ENCODE measurements around the gene ERMARD.

The ERMARD gene

GRCh38 chr6:169782966-169783365 lies 31.5 kb downstream of the ERMARD start:
- TF ChIP-seq, protein P1, sequence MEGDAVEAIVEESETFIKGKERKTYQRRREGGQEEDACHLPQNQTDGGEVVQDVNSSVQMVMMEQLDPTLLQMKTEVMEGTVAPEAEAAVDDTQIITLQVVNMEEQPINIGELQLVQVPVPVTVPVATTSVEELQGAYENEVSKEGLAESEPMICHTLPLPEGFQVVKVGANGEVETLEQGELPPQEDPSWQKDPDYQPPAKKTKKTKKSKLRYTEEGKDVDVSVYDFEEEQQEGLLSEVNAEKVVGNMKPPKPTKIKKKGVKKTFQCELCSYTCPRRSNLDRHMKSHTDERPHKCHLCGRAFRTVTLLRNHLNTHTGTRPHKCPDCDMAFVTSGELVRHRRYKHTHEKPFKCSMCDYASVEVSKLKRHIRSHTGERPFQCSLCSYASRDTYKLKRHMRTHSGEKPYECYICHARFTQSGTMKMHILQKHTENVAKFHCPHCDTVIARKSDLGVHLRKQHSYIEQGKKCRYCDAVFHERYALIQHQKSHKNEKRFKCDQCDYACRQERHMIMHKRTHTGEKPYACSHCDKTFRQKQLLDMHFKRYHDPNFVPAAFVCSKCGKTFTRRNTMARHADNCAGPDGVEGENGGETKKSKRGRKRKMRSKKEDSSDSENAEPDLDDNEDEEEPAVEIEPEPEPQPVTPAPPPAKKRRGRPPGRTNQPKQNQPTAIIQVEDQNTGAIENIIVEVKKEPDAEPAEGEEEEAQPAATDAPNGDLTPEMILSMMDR (IDR thresholded peaks at IDR 0.05; ENCODE audit: insufficient read depth, low read depth, low read length, missing control alignments): no peak
- H3K4me3 ChIP-seq (ENCODE audit: low read length): no peak overlapping the region
- no peak for DNase-seq (ENCODE audit: low read depth)

GRCh38 chr6:169783401-169783800 lies 32.0 kb downstream of the ERMARD start:
- peak; percentile 7 for DNase-seq (ENCODE audit: low read depth)
- H3K4me3 ChIP-seq (ENCODE audit: low read length): no peak overlapping the region
- TF ChIP-seq, protein P1 (IDR thresholded peaks at IDR 0.05; ENCODE audit: insufficient read depth, low read depth, low read length, missing control alignments): no peak

GRCh38 chr6:169783971-169784820 lies 32.8 kb downstream of the ERMARD start:
- DNase-seq (ENCODE audit: low read depth): no peak
- TF ChIP-seq, protein P1 (IDR thresholded peaks at IDR 0.05; ENCODE audit: insufficient read depth, low read depth, low read length, missing control alignments): no peak
- H3K4me3 ChIP-seq (ENCODE audit: low read length): no peak overlapping the region

GRCh38 chr6:169784821-169785340 lies 33.5 kb downstream of the ERMARD start:
- TF ChIP-seq, protein P1 (IDR thresholded peaks at IDR 0.05; ENCODE audit: insufficient read depth, low read depth, low read length, missing control alignments): no peak
- no peak overlapping the region for H3K4me3 ChIP-seq (ENCODE audit: low read length)
- no peak for DNase-seq (ENCODE audit: low read depth)

- no peak for DNase-seq (ENCODE audit: low read depth)
- TF ChIP-seq, protein P1 (IDR thresholded peaks at IDR 0.05; ENCODE audit: insufficient read depth, low read depth, low read length, missing control alignments): no peak
- no peak overlapping the region for H3K4me3 ChIP-seq (ENCODE audit: low read length)
Measured at GRCh38 chr6:169785566-169785965, 34.1 kb downstream of the ERMARD start.

GRCh38 chr6:169786349-169786748 lies 34.9 kb downstream of the ERMARD start:
- TF ChIP-seq, protein P1 (IDR thresholded peaks at IDR 0.05; ENCODE audit: insufficient read depth, low read depth, low read length, missing control alignments): no peak
- H3K4me3 ChIP-seq (ENCODE audit: low read length): no peak overlapping the region
- no peak for DNase-seq (ENCODE audit: low read depth)
